Esophagus squamous epithelium (tissue), 5 donors: ENCODE measurements around the gene JPH3. TPM values are rescaled to one million over a fixed set of nuclear protein-coding genes. Genes with fewer than 3 reads are reported as not detected.

Source experiments
- DNase-seq: peaks from one replicate; lab custom pipeline; 2025; lab: John Stamatoyannopoulos, UW
- H3K27ac ChIP-seq, 4 donors: fragments of 200-600 bp; sonication (generic); one replicate each; pipeline ENCODE4 v1.5.1; 2016 to 2019; ENCODE audit warnings: mild to moderate bottlenecking in 1 of 4
- H3K27me3 ChIP-seq, 4 donors: fragments of 200-600 bp; sonication (generic); 1 replicate in 3 of 4; 2 replicates in 1 of 4; pipeline versions ENCODE4 v1.5.1 to v1.6.0; 2017 to 2021; ENCODE audit warnings: antibody characterized with exemption in 1 of 4
- H3K36me3 ChIP-seq, 3 donors: fragments of 200-600 bp; sonication (generic); one replicate each; pipeline ENCODE4 v1.5.1; 2016 to 2019
- H3K4me1 ChIP-seq, 3 donors: fragments of 200-600 bp; sonication (generic); one replicate each; pipeline ENCODE4 v1.5.1; 2017 to 2019
- H3K4me3 ChIP-seq, 4 donors: fragments of 200-600 bp; sonication (generic); 1 replicate in 3 of 4; 2 replicates in 1 of 4; pipeline ENCODE4 v1.5.1; 2016 to 2019; ENCODE audit warnings: mild to moderate bottlenecking in 2 of 4, moderate library complexity in 1 of 4
- H3K9me3 ChIP-seq, 3 donors: fragments of 200-600 bp; sonication (generic); one replicate each; pipeline ENCODE4 v1.5.1; 2016 to 2019
- CTCF ChIP-seq, 6 experiments: fragments of 450-650 bp in 4 of 6; fragments of 200-600 bp in 2 of 6; sonication (generic) in 2 of 6; IDR thresholded peaks; one replicate each; pipeline ENCODE4 v1.5.1; 2016 to 2019; ENCODE audit warnings: antibody characterized with exemption in 6 of 6, mild to moderate bottlenecking in 4 of 6, moderate library complexity in 4 of 6
- POLR2A ChIP-seq, 4 donors: fragments of 450-650 bp; IDR thresholded peaks; one replicate each; pipeline ENCODE4 v1.6.1; 2017; ENCODE audit warnings: antibody characterized with exemption in 4 of 4, mild to moderate bottlenecking in 4 of 4, moderate library complexity in 3 of 4
- WGBS, 2 donors: methylation state at CpG; one replicate each; pipeline ENCODE4 v1.1.5; 2018; 5-methylcytosine and 5-hydroxymethylcytosine counted together
- intact Hi-C: fragments of 100-400 bp; cut with DNase I; formaldehyde crosslinking; loops from one replicate; pipeline ENCODE4 v1.15.0; 2022
- total RNA-seq, 4 donors: library from RNA; depleted of rRNA; stranded (reverse); fragments of >200 nt; gene quantifications; one replicate each; pipeline ENCODE4 v1.1.0, GENCODE V29; 2016
- donor health status: DM: yes; HTN: yes; CAD: no.

The JPH3 gene
- total RNA-seq, 4 donors from 2014 or later, result 0.29 to 0.76 (median 0.45) TPM; not detected in 1

GRCh38 chr16:87611456-87611855 is 9.1 kb downstream of the JPH3 start:
- no peak overlapping the region for H3K27ac ChIP-seq
- intact Hi-C loops, result no loop called here

GRCh38 chr16:87613961-87614360 is 11.7 kb downstream of the JPH3 start:
- intact Hi-C loops, result no loop called here
- peaks cover 0 to 61% (median 0%) of the 10 kb centered on the region in 4 donors for H3K27me3 ChIP-seq

More at GRCh38 chr16:87611456-87611855, 9.1 kb downstream of the JPH3 start:
- no peak overlapping the region for H3K4me3 ChIP-seq
- WGBS, 2 donors, result 58 to 82% methylated on average over 3 to 4 of the region's 6 CpGs
- no peaks in the 10 kb centered on the region for H3K9me3 ChIP-seq
- no peak for DNase-seq
- no peaks in the 10 kb centered on the region for H3K4me1 ChIP-seq
- peaks cover 0 to 62% (median 0%) of the 10 kb centered on the region in 4 donors for H3K27me3 ChIP-seq
- H3K36me3 ChIP-seq, result no peaks in the 10 kb centered on the region
- TF ChIP-seq POLR2A (IDR thresholded peaks at IDR 0.05) (no peak), CTCF (IDR thresholded peaks at IDR 0.05) (no peak)

GRCh38 chr16:87615621-87616041 is 13.3 kb downstream of the JPH3 start:
- intact Hi-C loops, result no loop called here
- TF ChIP-seq CTCF (IDR thresholded peaks at IDR 0.05), result no peak
- TF ChIP-seq POLR2A (IDR thresholded peaks at IDR 0.05), result no peak
- no peaks in the 10 kb centered on the region for H3K36me3 ChIP-seq
- DNase-seq, result no peak
- H3K9me3 ChIP-seq, result no peaks in the 10 kb centered on the region
- H3K4me3 ChIP-seq, result no peak overlapping the region
- no peak overlapping the region for H3K27ac ChIP-seq
- no peaks in the 10 kb centered on the region for H3K4me1 ChIP-seq
- WGBS, 2 donors, result 60 to 71% methylated on average over 8 to 18 of the region's 19 CpGs
- H3K27me3 ChIP-seq, result peaks cover 0 to 64% (median 0%) of the 10 kb centered on the region in 4 donors

More at GRCh38 chr16:87613961-87614360, 11.7 kb downstream of the JPH3 start:
- 80 to 83% methylated on average over 1 to 6 of the region's 10 CpGs for WGBS, 2 donors
- DNase-seq, result no peak
- Histone ChIP-seq H3K36me3 (no peaks in the 10 kb centered on the region), H3K9me3 (no peaks in the 10 kb centered on the region), H3K4me1 (no peaks in the 10 kb centered on the region), H3K4me3 (no peak overlapping the region), H3K27ac (no peak overlapping the region)
- TF ChIP-seq CTCF (IDR thresholded peaks at IDR 0.05) (no peak), POLR2A (IDR thresholded peaks at IDR 0.05) (no peak)

GRCh38 chr16:87616556-87616955 is 14.2 kb downstream of the JPH3 start:
- no peaks in the 10 kb centered on the region for H3K9me3 ChIP-seq
- H3K27me3 ChIP-seq, result peaks cover 0 to 68% (median 0%) of the 10 kb centered on the region in 4 donors
- intact Hi-C loops, result no loop called here
- no peak overlapping the region for H3K4me3 ChIP-seq
- H3K4me1 ChIP-seq, result no peaks in the 10 kb centered on the region
- WGBS, 2 donors, result 58 to 84% methylated on average over 15 to 16 of the region's 17 CpGs
- TF ChIP-seq POLR2A (IDR thresholded peaks at IDR 0.05) (no peak), CTCF (IDR thresholded peaks at IDR 0.05) (no peak)
- H3K36me3 ChIP-seq, result no peaks in the 10 kb centered on the region
- H3K27ac ChIP-seq, result no peak overlapping the region
- no peak for DNase-seq

GRCh38 chr16:87618216-87618615 is 15.9 kb downstream of the JPH3 start:
- H3K4me1 ChIP-seq, result no peaks in the 10 kb centered on the region
- no peak for DNase-seq
- H3K27me3 ChIP-seq, result peaks cover 0 to 75% (median 0%) of the 10 kb centered on the region in 4 donors
- no peaks in the 10 kb centered on the region for H3K9me3 ChIP-seq
- TF ChIP-seq CTCF (IDR thresholded peaks at IDR 0.05) (no peak), POLR2A (IDR thresholded peaks at IDR 0.05) (no peak)
- H3K4me3 ChIP-seq, result no peak overlapping the region
- no peaks in the 10 kb centered on the region for H3K36me3 ChIP-seq
- WGBS, 2 donors, result 72 to 76% methylated on average over 10 to 12 of the region's 12 CpGs
- intact Hi-C loops, result no loop called here
- no peak overlapping the region for H3K27ac ChIP-seq
